NCI-H748 treated with DMSO at 0.1 percent for 48 hours (cell line): ENCODE results near the gene MYOCD.

Experiments used
- DNase-seq: peaks from one replicate; lab custom pipeline; 2025; lab: John Stamatoyannopoulos, UW

The MYOCD gene

DNA sequence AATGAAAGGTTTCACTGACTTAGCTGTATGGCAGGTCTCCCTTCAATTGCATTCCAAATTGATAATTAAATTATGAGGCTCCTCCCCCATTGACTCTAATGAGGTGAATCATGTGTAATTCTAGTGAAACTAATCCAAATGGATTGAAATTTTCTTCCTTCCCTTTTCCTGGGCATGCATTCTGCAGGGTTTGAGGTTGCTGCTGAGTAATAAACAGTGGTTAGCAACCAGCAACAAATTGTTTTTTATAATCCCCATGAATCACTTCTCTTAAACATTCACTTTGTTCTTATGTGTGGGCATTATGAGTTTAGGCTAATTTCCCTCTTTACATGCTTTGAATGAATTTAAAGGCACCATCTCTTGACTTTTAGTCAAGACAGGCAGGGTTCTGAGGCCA, 43.4 kb downstream of the MYOCD start:
- no peak for DNase-seq

DNA sequence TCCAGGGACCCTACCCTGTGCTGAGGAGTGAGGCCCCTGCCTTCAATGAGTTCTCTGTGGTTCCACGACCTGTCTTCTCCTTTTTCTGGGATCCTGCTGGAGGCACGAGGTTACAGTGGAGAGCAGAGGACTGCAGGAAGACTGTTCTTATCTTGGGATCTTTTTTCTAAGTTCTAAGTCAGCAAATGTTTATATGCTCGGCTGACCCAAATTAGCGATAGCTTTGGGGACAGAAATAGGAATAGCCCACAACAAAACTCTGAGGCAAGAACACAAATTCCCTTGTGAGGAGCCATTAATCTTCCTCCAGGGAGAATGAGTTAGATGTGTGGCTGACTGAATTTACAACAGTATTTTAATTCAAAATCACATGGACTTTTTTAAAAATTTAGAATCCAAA, 46.7 kb downstream of the MYOCD start:
- DNase-seq: no peak

DNA sequence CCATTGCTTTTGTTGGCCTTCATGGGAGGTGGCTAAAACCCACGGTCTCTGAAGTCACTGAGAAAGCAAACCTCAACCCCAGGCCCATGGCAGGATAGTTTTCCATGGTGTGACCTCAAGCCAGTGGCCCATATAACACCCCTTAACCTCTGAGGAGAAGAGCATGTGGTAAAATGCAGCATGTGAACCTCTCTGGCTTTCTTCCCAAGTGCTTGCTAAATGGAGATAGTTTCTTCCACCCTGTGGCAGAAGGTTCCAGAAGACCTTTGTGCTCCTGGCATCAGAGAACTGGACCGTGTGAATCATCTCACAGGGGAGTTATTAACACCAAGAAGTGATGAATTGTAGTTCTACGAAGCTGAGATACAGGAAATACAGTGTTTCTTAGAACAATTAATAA, 47.3 kb downstream of the MYOCD start:
- DNase-seq: no peak

DNA sequence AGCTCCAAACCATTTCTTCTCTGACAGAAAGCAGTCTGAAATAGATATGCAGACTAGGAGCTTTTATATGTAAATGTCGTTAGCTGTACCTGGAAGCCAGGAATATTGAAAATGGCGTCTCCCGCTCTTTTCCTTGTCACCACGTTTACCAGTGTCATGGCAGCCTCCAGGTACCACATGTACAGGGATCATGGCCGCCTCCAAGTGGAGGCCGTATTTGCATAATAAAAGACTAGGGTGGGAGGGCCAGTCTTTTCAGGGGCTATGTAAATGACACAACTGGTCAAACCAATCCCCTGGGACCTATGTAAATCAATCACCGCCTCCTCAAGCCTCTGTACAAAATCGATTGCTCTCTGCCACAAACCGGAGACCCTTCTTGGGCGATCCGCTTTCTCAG, 54.3 kb downstream of the MYOCD start:
- no peak for DNase-seq

DNA sequence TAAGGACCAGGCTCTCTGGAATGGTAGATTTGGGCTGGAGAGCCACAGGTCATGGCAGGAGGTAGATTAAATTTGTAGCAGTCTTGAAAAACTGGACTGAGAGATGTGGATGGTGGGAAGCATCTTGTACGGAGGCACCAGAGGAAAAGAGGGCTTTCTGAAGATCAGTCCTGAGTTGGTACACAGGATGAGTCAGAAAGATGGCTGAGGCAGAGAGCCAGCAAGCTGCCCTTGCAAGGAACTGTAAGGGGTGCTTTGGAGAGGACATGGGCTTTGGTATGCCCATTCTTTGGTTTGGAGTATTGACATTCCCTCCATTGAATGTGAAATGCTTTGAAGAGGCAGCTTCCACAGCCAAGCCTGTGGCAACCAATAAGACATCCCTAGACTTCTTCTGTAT, 55.9 kb downstream of the MYOCD start:
- DNase-seq: no peak

DNA sequence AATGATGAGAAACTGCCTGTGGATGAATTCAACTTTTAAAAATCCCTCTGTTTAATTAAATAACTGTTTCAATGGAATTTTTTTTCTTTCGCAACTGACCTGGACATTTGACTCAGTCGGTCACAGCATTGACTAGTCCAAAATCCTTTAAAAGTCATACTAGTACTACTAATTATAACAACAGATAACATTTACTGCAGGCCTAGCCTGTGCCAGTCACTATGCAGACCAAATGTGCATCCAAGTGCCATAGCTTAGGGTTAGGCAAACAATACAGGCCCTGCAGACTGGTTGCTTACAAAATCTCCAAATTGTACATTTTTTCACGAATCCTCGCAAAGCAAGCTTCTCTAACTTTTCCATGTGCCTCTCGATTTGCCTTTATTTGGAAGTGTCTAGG, 56.6 kb downstream of the MYOCD start:
- no peak for DNase-seq

DNA sequence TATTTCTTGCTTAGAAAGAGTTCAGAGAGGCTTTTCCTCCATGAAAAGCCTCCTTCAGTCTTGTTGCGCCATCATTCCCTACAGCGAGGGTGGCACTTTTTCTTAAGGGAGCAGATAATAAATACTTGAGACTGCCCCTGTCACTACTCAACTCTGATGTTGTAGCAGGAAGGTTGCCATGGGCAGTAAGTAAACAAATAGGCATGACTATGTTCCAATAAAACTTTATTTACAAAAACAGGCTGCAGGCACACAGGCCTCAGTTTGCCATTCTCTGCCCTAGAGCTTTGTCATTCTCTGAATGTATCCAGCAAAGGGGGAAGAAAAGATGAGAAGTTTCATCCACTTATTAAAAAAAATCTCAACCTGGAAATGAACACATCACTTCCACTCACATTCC, 60.4 kb downstream of the MYOCD start:
- DNase-seq: no peak

DNA sequence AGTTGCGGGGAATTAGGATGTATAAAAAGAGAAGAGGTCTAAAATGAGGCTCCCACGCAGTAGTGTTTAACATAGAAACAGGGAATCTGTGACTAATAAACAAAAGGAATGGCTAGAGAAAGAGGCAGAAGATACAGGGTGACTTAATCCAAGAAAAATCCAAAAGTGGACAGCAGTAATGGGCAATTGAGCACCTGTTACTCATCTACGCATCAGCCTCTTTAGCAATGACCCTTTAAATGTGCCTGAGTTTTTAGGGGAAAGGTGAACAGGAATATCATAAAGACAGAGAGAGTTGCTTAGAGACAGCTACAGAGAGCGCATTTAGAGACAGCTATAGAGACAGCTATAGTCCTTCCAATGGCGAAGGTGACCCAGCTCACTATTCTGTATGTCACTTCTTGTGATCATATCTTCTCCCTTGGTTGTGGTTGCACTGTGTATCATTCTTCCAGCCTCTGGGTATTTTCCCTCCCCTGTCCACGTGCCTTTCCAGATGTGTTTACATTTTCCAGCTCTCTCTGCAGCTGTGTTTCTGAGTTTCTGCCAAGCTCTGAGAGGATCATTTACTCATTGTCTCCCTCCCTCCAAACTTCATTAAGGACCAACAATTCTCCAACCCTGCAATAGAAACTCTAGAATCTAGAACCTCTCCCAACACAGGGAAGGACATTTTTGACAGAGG, 61.5 kb downstream of the MYOCD start:
- DNase-seq: no peak

DNA sequence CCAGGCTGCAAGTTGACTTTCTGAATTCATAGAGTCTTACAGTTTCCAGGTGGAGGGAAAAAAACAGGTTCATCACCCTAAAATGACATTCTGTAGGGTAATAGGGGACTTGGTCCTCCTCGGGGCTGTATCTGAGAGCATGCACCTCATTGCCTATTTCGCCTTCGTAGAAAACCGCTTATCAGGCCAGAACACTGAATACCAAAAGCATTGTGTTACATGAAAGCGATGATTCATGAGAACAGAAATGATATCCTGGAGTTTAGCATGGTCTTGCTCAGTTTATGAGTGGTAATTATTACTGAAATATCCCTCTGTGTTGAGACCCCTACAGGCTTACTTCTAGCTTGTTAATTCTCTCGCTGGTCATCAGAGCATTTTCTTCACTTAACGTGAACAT, 62.2 kb downstream of the MYOCD start:
- DNase-seq: no peak

DNA sequence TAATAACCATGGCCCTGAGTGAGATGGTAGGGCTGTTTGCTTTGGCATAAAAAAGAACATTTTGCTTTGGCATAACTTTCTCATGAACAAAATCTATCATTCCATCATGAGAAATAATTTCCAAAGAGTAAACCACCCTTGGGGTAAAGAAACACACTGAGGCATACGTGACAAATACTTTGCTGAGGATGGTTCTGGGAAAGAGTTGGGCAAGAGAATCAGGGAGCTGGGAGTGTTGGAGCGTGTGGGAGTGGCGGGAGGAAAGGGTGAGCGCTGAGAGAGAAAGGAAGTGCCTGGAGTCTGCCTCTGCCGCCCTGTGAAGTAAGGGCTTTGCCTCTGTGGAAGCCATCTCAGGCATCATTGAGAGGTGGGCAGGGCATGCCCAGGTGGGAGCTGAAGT, 63.4 kb downstream of the MYOCD start:
- no peak for DNase-seq

DNA sequence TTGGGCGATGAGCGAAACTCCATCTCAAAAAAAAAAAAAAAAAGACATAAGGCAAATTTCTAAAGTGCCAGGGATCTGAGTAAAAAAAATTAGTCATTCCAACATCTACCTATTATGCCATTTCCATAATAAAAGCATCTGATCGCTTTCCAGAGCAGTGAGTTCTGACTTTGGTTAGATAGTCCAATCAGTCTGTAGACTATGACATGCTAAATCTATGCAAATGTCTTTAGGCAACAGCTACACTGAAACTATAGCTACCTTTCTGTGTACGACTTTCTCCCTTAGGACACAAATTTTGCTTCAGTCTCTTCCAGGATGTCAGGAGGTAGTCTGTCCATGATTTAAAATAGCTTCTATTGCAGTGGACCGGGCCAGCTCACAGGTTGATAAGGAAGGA, 64.7 kb downstream of the MYOCD start:
- no peak for DNase-seq

DNA sequence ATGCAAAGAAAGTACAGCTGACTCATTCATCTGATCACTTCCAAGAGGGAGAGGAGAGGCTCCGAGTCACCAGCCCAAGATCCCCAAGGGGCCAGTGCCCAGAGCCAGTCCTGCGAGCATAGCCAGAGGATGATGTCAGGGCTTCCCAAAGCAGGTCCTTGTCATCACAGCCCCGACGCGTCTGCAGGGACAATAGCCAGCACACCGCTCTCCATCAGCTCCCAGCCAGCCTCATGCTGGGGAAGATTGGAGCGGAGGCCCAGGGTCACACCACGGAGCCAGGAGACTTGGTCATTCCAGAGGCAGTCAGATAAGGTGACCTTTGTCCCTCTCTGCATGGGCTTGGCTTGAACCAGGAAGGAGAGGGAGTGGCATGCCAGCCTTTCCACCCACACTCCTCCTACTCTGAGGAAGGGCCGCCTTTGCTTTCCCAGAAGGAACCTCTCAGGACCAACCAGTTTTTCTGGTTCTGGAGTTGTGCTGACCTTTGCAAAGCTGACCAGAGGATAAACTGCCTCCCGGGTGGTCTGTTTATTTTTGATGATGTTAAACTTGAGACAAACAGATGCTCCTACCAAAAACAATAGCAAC, 65.3 kb downstream of the MYOCD start:
- DNase-seq: no peak

DNA sequence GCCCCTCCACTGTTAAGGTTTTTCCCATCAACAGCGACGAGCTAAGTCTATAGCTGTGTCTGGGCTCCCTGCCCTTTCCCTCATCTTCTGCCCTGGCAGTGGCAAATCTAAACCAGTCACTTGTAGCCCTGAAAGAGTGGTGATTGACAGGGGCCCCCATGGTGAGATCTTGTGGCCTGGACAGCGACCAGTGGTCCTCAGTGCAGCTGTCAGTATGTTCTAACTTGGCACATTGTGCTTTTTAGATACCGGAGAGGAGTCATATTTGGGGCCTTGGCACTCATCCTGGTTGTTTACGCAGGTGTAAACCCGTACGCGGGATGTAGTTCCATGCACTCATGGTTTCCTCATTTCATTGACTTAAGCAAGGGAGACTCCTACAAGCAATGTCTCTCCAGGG, 66.1 kb downstream of the MYOCD start:
- no peak for DNase-seq

DNA sequence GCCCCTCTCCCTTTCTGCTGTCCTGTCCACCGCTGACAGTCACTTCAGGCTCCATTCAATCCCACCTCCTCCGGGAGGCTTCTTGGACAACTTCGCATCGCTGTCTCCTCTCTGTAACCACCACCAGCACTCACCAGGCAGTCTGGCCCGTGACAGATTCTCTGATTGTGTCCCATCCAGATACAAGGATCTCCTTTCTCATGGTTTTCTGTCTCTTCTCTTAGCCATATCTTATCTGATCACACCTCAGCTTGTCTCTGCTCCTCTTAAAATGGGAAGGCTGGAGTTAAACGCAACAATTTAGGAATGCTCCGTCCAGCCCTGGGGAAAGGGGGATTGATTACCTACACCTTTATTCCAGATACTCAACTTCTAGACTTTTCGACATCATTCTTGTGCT, 66.7 kb downstream of the MYOCD start:
- DNase-seq: no peak

DNA sequence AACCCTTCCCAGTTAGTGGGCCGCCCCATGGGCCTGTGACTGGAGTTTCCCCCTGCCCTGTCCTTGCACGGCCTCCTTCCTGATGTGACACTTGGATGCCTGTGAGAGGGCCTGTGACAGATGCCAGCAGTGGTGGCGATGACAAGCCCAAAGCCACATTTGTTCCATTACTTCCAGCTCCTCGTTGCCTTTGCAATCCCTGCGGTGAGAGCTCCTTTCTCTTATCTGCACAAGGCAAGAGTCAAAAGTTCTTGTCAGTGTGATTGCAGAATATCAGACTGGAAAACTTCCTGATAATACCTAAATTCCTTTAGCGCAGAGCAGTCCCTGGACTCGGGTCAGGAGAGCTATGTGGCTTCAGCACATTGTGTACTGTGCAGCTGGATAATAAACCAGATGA, 69.2 kb downstream of the MYOCD start:
- no peak for DNase-seq

DNA sequence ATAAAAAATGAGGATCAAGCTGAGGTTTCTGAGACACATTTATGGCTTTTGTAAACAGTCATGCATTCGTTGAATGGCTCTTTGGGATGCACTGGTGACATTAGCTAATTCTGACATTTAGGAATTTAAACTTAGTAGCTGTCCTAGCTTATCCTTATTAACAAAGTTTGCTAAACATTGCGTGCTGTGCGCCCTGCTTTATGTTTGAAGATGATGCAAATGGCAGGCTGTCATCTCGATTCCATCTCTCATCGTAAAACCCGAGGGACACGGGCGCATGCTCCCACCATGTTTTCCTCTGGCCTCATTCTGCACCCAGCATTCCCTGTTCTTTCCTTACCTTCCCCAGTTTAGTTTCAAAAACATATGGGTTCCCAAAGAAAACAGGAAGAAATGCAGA, 69.8 kb downstream of the MYOCD start:
- no peak for DNase-seq

DNA sequence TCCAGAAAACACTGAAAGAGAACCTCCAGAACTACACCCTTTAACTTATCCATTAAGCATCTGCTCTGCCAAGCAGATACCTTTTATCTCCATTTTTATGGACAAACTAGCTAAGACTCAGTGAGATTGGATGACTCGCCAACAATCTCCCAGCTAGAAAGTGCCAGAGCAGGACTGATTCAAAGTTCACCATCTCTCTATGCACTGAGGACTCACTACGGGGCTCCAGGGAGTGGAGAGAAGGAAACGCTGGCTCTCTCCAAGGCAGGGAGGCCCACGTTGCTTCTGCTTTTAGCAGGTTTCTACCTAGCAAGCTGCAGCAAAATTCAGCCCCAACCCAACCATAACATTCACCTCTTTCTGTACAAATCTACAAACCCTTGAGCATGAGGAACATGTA, 70.8 kb downstream of the MYOCD start:
- DNase-seq: no peak

DNA sequence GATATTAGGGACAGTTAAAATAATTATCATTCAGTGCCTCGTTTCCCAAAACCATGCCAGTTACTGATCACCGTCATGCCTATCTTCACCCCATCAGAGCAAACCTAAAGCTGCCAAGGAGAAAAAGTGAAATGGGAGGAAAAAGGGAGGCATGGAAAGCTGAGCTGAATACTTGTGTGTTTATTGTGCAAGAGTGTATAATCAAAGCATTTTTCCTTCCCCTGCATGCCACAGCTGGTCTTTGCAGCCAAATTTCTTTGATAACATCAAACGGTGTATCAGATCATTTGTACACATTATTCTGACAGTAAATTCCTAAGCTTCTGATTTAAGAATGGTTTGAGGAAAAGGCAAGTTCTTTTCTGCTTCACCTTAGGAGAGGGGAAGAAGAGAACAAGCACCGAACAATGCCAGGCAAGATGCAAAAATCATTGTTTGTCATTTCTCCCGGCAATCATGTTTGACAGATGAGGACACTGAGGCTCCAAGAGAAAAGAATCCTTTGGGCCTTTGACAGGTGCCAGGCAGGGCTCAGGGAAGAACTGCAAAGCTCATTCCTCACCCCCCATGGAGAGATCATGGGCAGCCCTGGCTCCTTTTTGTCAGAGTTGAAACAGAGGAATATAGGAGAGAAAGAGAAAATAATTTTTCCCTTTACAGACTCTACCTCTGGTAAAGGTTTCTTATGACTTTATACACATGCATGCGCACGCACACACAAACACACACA, 72.2 kb downstream of the MYOCD start:
- DNase-seq: no peak

DNA sequence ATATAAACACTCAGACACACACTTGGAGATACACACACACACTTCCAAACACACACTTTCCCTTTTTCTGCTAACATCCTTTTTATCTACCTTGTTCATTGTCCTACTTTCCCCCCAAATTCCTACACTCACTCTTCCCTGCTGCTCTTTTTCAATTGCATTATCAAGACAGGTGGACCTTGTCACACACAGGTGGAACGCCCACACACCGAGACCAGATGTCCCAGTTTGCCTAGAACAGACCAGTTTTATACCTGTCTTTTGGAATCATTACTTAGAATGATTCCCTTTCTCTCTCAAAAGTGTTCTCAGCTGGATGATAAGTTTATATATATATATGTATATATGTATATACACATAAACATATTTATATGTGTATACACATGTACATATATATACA, 72.9 kb downstream of the MYOCD start:
- DNase-seq: no peak

DNA sequence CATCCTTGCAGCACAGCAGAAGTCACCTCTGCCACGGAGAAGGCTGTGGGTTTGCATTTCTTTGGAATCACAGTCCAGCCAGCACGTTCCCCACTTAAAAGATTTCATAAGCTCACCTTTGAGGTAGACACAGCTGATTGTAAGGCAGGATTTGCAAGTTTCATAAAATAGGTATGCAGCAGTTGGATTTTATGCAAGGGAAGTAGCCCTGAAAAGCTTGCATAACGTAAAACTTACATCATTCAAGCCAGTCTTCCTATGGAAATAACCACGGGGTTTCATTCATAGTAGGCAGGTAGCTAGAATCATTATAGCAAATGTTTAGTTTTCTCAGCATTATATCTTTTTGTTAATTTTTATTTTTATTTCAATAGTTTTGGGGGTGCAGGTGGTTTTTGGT, 73.8 kb downstream of the MYOCD start:
- no peak for DNase-seq

DNA sequence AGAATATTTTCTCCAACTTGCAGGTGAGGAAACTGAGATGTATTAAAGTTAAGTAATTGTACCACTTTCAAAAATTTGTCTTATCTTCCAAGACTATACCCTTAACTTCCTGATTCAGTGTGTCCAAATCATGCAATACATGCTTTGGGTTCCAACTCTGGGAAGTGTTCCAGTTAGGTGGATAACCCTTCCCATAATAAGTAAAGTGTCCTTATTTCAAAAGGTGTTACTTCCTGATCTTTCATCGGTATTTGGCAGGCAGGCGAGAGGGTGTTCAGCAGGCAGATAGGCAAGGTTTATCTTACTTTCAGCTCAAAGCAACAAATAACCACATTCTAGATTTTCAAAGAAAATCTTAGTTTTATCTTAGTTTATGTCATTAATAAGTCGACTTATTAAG, 77.4 kb downstream of the MYOCD start:
- no peak for DNase-seq

DNA sequence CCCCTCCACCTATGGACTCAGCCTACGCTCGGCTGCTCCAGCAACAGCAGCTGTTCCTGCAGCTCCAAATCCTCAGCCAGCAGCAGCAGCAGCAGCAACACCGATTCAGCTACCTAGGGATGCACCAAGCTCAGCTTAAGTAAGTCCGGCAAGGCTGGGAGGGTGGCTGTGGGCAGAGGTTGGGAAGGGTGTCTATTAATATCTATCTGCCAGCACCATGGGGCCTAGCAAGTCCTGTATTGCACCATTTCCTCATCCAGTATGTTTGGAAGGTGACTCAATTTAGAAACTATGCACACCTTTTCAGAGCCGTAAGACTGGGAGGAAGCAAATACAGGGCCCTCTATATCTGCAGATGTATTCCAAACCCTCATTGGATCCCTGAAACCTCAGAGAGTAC, 78.6 kb downstream of the MYOCD start:
- no peak for DNase-seq

DNA sequence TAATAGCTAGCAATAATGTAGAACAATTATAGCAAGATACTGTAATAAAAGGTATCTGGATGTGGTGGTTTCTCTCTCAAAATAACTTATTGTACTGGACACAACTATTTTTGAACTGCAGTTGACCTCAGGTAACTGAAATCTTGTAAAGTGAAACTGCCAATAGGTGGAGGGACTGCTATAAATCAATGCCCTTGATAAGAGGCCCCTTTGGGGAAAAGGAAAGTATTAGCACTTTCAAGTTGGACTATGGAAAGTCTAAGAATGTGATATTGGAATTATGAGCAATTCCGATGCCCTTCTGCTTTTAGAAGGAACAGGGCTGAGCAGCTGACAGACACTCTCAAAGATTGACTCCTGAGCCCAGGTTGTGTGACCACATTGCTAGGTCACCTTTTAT, 79.1 kb downstream of the MYOCD start:
- DNase-seq: no peak

DNA sequence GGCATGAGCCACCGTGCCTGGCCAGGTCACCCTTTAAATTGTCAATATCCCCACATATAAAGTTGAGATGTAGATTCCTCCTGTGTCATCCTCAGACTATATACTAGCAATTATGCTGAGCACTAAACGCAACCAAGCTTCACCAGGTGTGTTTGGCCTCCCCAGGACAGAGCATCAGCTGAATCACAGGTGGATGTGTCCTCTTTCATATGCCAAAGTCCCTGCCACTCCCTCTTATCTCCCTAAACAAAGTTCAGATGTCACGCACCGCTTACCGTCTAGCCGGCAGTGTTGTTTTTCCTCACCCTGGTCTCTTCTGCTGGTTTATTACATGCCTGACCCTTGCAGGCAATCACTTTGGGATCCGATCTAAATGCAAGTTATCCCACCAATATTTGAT, 79.8 kb downstream of the MYOCD start:
- DNase-seq: no peak
